Suprapubic skin (tissue), 4 donors: ENCODE results near the gene FTH1. TPM values are rescaled to one million over a fixed set of nuclear protein-coding genes. Genes with fewer than 3 reads are reported as not detected.

ENCODE experiments used
- DNase-seq, 2 donors: peaks; one replicate each; pipeline ENCODE4 v3.0.0-alpha.2; 2019; ENCODE audit warnings: low spot score in 2 of 2
- H3K27ac ChIP-seq: fragments of 200-600 bp; sonication (generic); one replicate; pipeline ENCODE4 v1.5.1; 2019
- H3K27me3 ChIP-seq: fragments of 200-600 bp; sonication (generic); one replicate; pipeline ENCODE4 v1.5.1; 2019
- H3K36me3 ChIP-seq: fragments of 200-600 bp; sonication (generic); one replicate; pipeline ENCODE4 v1.5.1; 2019
- H3K4me1 ChIP-seq: fragments of 200-600 bp; sonication (generic); one replicate; pipeline ENCODE4 v1.5.1; 2019
- H3K4me3 ChIP-seq: fragments of 200-600 bp; sonication (generic); one replicate; pipeline ENCODE4 v1.5.1; 2019; ENCODE audit warnings: mild to moderate bottlenecking
- H3K9me3 ChIP-seq: fragments of 200-600 bp; sonication (generic); one replicate; pipeline ENCODE4 v1.5.1; 2019
- CTCF ChIP-seq, 2 donors: fragments of 200-600 bp in 1 of 2; fragments of 450-650 bp in 1 of 2; sonication (generic) in 1 of 2; IDR thresholded peaks; one replicate each; pipeline ENCODE4 v1.5.1; 2016 to 2019; ENCODE audit warnings: antibody characterized with exemption in 2 of 2, mild to moderate bottlenecking in 1 of 2, moderate library complexity in 1 of 2
- EP300 ChIP-seq: sonication (generic); formaldehyde crosslinking; IDR thresholded peaks from one replicate; pipeline ENCODE4 v1.6.1; 2017; ENCODE audit warnings: antibody characterized with exemption
- POLR2A ChIP-seq, 2 donors: fragments of 450-650 bp; IDR thresholded peaks; one replicate each; pipeline ENCODE4 v1.6.1; 2017; ENCODE audit warnings: antibody characterized with exemption in 2 of 2, mild to moderate bottlenecking in 2 of 2, moderate library complexity in 2 of 2
- POLR2AphosphoS5 ChIP-seq, 3 donors: sonication (generic); formaldehyde crosslinking; IDR thresholded peaks; one replicate each; pipeline ENCODE4 v1.6.1; 2017; ENCODE audit warnings: antibody characterized with exemption in 3 of 3
- WGBS: methylation state at CpG from one replicate; pipeline ENCODE4 v1.1.5; 2018; 5-methylcytosine and 5-hydroxymethylcytosine counted together
- total RNA-seq, 4 donors: library from RNA; depleted of rRNA; stranded (reverse); fragments of >200 nt; gene quantifications; one replicate each; pipeline ENCODE4 v1.1.0, GENCODE V29; 2016

The FTH1 gene
- total RNA-seq, 4 donors from 2014 or later = 578 to 1,480 (median 967) TPM

DNA sequence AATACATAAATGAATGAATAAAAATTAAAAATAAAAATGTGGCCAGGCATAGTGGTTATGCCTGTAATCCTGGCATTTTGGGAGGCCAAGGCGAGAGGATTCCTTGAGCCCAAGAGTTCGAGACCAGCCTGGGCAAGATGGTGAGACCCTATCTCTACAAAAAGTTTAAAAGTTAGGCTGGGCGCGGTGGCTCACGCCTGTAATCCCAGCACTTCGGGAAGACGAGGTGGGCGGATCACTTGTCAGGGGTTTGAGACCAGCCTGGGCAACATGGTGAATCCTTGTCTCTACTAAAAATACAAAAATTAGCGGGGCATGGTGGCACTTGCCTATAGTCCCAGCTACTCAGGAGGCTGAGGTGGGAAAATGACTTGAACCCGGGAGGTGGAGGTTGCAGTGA lies 27.0 kb downstream of the FTH1 start:
- no peak overlapping the region for H3K27ac ChIP-seq
- 93% methylated on average over 10 of the region's 10 CpGs for WGBS

GRCh38 chr11:61935861-61936260 lies 31.6 kb downstream of the FTH1 start:
- no peak for DNase-seq
- WGBS = 91% methylated on average over 2 of the region's 2 CpGs

More for the DNA sequence above, 27.0 kb downstream of the FTH1 start:
- H3K36me3 ChIP-seq = no peaks in the 10 kb centered on the region
- no peak overlapping the region for H3K4me3 ChIP-seq
- H3K4me1 ChIP-seq = no peaks in the 10 kb centered on the region
- peak in 1 of 2 donors; percentile 33 for DNase-seq
- TF ChIP-seq POLR2AphosphoS5 (IDR thresholded peaks at IDR 0.05) (no peak), POLR2A (IDR thresholded peaks at IDR 0.05) (no peak), EP300 (no peak), CTCF (IDR thresholded peaks at IDR 0.05) (no peak)
- H3K27me3 ChIP-seq = no peaks in the 10 kb centered on the region
- no peaks in the 10 kb centered on the region for H3K9me3 ChIP-seq

DNA sequence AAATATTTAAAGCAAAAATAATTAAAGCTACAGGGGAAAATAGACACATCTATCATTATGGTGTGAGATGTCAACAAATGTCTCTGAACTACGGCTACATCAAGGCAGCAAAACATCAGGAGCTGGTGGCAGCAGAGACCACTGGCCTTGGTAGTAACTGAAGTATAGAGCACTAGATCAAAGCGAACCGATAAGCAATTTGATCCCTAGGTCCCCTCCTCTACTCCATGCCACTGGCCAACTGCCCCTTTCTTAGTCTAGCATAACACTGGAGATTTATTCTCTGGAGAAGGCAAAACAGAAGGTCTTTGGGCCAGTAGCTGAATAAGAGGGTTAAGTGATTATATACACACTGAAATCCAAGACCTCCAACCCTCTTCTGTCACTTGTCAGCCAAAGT lies 36.5 kb downstream of the FTH1 start:
- WGBS = 95% methylated on average over 3 of the region's 3 CpGs
- H3K27ac ChIP-seq = no peak overlapping the region
- no peaks in the 10 kb centered on the region for H3K27me3 ChIP-seq
- H3K4me3 ChIP-seq = no peak overlapping the region
- H3K4me1 ChIP-seq = no peaks in the 10 kb centered on the region
- no peaks in the 10 kb centered on the region for H3K36me3 ChIP-seq
- no peak for TF ChIP-seq EP300
- no peak for TF ChIP-seq CTCF (IDR thresholded peaks at IDR 0.05)
- no peaks in the 10 kb centered on the region for H3K9me3 ChIP-seq
- no peak for DNase-seq

More at GRCh38 chr11:61935861-61936260, 31.6 kb downstream of the FTH1 start:
- Histone ChIP-seq H3K4me1 (no peaks in the 10 kb centered on the region), H3K27me3 (no peaks in the 10 kb centered on the region), H3K27ac (no peak overlapping the region), H3K4me3 (no peak overlapping the region), H3K9me3 (no peaks in the 10 kb centered on the region), H3K36me3 (no peaks in the 10 kb centered on the region)
- no peak for TF ChIP-seq CTCF (IDR thresholded peaks at IDR 0.05)
- no peak for TF ChIP-seq POLR2AphosphoS5 (IDR thresholded peaks at IDR 0.05)
- TF ChIP-seq EP300 = no peak
- no peak for TF ChIP-seq POLR2A (IDR thresholded peaks at IDR 0.05)

DNA sequence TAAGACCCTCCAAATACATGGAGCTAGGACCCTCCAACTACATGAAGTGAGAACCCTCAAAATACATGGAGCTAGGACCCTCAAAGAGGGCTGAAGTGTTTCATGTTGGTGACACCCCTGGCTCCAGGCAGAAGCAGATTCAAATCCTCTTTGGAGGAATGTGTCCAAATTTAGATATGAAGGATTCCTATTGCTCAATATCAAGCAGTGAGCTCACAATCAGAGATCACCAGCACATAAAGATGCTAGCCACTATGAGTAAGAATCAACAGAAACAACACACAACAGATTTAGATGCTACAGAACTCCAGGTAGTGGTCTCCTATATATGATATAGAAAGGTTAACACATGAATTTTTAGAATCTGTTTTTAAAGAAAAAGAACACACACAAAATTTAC lies 38.8 kb downstream of the FTH1 start:
- H3K4me1 ChIP-seq = peaks cover 8% of the 10 kb centered on the region
- H3K27ac ChIP-seq = no peak overlapping the region
- no peak for DNase-seq
- no peaks in the 10 kb centered on the region for H3K9me3 ChIP-seq
- TF ChIP-seq POLR2A (IDR thresholded peaks at IDR 0.05) = no peak
- TF ChIP-seq POLR2AphosphoS5 (IDR thresholded peaks at IDR 0.05) = no peak
- TF ChIP-seq CTCF (IDR thresholded peaks at IDR 0.05) = no peak
- no peak for TF ChIP-seq EP300
- no peak overlapping the region for H3K4me3 ChIP-seq
- H3K36me3 ChIP-seq = no peaks in the 10 kb centered on the region
- no peaks in the 10 kb centered on the region for H3K27me3 ChIP-seq

DNA sequence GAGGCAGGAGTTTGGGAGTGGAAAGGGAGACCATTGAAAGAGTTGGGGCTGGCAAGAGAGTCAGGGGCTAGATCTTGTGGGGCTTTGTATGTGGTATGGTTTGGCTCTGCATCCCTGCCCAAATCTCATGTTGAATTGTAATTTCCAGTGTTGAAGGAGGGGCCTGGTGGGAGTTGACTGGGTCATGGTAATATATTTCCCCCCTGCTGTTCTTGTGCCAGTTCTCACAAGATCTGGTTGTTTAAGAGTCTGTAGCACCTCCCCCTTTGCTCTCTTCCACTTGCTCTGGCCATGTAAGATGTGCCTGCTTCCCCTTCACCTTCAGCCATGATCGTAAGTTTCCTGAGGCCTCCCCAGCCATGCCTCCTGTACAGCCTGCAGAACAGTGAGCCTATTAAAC lies 39.9 kb downstream of the FTH1 start:
- Histone ChIP-seq H3K36me3 (no peaks in the 10 kb centered on the region), H3K27ac (no peak overlapping the region), H3K4me3 (no peak overlapping the region), H3K4me1 (peaks cover 19% of the 10 kb centered on the region), H3K27me3 (no peaks in the 10 kb centered on the region), H3K9me3 (no peaks in the 10 kb centered on the region)
- WGBS = 100% methylated on average over 1 of the region's 1 CpG
- no peak for DNase-seq
- no peak for TF ChIP-seq EP300
- TF ChIP-seq POLR2A (IDR thresholded peaks at IDR 0.05) = no peak
- TF ChIP-seq CTCF (IDR thresholded peaks at IDR 0.05) = no peak
- no peak for TF ChIP-seq POLR2AphosphoS5 (IDR thresholded peaks at IDR 0.05)
